HEK293 (cell line): ENCODE results near the gene PIK3R4.
A peak's percentile ranks its signal among the peaks of the same experiment; 100 is the strongest.

ENCODE experiments used
- CTCF ChIA-PET: fragments of 350-600 bp; formaldehyde crosslinking; extraction: SDS; loops from one replicate; lab custom pipeline; 2021; ENCODE audit warnings: antibody characterized with exemption; lab: Yijun Ruan, JAX
- POLR2A ChIA-PET: fragments of 300-600 bp; formaldehyde crosslinking; extraction: SDS; loops from one replicate; lab custom pipeline; 2020; ENCODE audit warnings: antibody characterized with exemption, inconsistent platforms; lab: Yijun Ruan, JAX
- H3K27ac ChIP-seq: fragments of 200-500 bp; sonication (Bioruptor generic); 2 replicates; pipeline ENCODE4 v1.5.1; 2014; ENCODE audit warnings: low read depth, low read length, control low read depth, inconsistent platforms; ENCODE audit errors: extremely low read depth
- H3K36me3 ChIP-seq, 2 experiments: fragments of 200-500 bp in 1 of 2; sonication (Bioruptor generic) in 1 of 2; 1 replicate in 1 of 2; 2 replicates in 1 of 2; pipeline ENCODE4 v1.5.1; 2014 to 2017; ENCODE audit warnings: inconsistent platforms in 2 of 2, low read length in 2 of 2; ENCODE audit not compliant: control insufficient read depth in 2 of 2, insufficient read depth in 1 of 2
- H3K4me1 ChIP-seq: fragments of 200-500 bp; sonication (Bioruptor generic); 2 replicates; pipeline ENCODE4 v1.5.1; 2014; ENCODE audit warnings: mild to moderate bottlenecking, low read length, inconsistent platforms; ENCODE audit not compliant: control insufficient read depth, insufficient read depth
- H3K4me3 ChIP-seq: 2 replicates; pipeline ENCODE4 v1.5.1; 2011; ENCODE audit warnings: low read depth, mild to moderate bottlenecking, control low read depth, low read length, moderate library complexity
- H3K9me3 ChIP-seq: fragments of 200-500 bp; sonication (Bioruptor generic); 2 replicates; pipeline ENCODE4 v1.5.1; 2014; ENCODE audit warnings: low read depth, low read length, inconsistent platforms; ENCODE audit not compliant: control insufficient read depth, insufficient read depth
- AEBP2 ChIP-seq: fragments of 450-650 bp; formaldehyde crosslinking; IDR thresholded peaks from 2 replicates; pipeline ENCODE4 v1.5.1; 2016; ENCODE audit warnings: missing biosample characterization, missing genetic modification characterization, borderline replicate concordance
- ELK4 ChIP-seq: IDR thresholded peaks from 2 replicates; pipeline ENCODE4 v1.6.1; 2011; ENCODE audit warnings: mild to moderate bottlenecking, low read depth, low read length, borderline replicate concordance
- KLF16 ChIP-seq: fragments of 450-650 bp; formaldehyde crosslinking; IDR thresholded peaks from 2 replicates; pipeline ENCODE4 v1.5.1; 2017; ENCODE audit warnings: missing biosample characterization, missing genetic modification characterization
- KLF8 ChIP-seq: fragments of 450-650 bp; formaldehyde crosslinking; IDR thresholded peaks from 2 replicates; pipeline ENCODE4 v1.5.1; 2016; ENCODE audit warnings: missing biosample characterization, missing genetic modification characterization
- PRDM10 ChIP-seq: fragments of 450-650 bp; formaldehyde crosslinking; IDR thresholded peaks from 2 replicates; pipeline ENCODE4 v1.5.1; 2016; ENCODE audit warnings: missing biosample characterization, missing genetic modification characterization
- PRDM6 ChIP-seq: fragments of 450-650 bp; formaldehyde crosslinking; IDR thresholded peaks from 2 replicates; pipeline ENCODE4 v1.5.1; 2017; ENCODE audit warnings: missing biosample characterization, missing genetic modification characterization
- SP2 ChIP-seq: fragments of 450-650 bp; formaldehyde crosslinking; IDR thresholded peaks from 2 replicates; pipeline ENCODE4 v1.5.1; 2016; ENCODE audit warnings: missing biosample characterization, missing genetic modification characterization
- ZBTB49 ChIP-seq: fragments of 450-650 bp; formaldehyde crosslinking; IDR thresholded peaks from 2 replicates; pipeline ENCODE4 v1.5.1; 2016; ENCODE audit warnings: missing biosample characterization, missing genetic modification characterization, low read depth
- ZFHX2 ChIP-seq: fragments of 450-650 bp; formaldehyde crosslinking; conservative IDR thresholded peaks from 2 replicates; pipeline ENCODE4 v1.5.1; 2016; ENCODE audit warnings: missing biosample characterization, missing genetic modification characterization
- ZNF132 ChIP-seq: fragments of 450-650 bp; formaldehyde crosslinking; IDR thresholded peaks from 2 replicates; pipeline ENCODE4 v1.5.1; 2017; ENCODE audit warnings: missing biosample characterization, missing genetic modification characterization, borderline replicate concordance
- ZNF133 ChIP-seq: fragments of 450-650 bp; formaldehyde crosslinking; IDR thresholded peaks from 2 replicates; pipeline ENCODE4 v1.5.1; 2016; ENCODE audit warnings: missing biosample characterization, missing genetic modification characterization
- ZNF140 ChIP-seq: fragments of 450-650 bp; formaldehyde crosslinking; IDR thresholded peaks from 2 replicates; pipeline ENCODE4 v1.5.1; 2016; ENCODE audit warnings: missing biosample characterization, missing genetic modification characterization
- ZNF16 ChIP-seq: fragments of 450-650 bp; formaldehyde crosslinking; IDR thresholded peaks from 2 replicates; pipeline ENCODE4 v1.5.1; 2016; ENCODE audit warnings: low read depth, missing biosample characterization, missing genetic modification characterization
- ZNF169 ChIP-seq: fragments of 450-650 bp; formaldehyde crosslinking; IDR thresholded peaks from 2 replicates; pipeline ENCODE4 v1.5.1; 2016; ENCODE audit warnings: missing biosample characterization, missing genetic modification characterization
- ZNF362 ChIP-seq: fragments of 450-650 bp; formaldehyde crosslinking; IDR thresholded peaks from 2 replicates; pipeline ENCODE4 v1.5.1; 2016; ENCODE audit warnings: missing biosample characterization, missing genetic modification characterization
- ZNF560 ChIP-seq: fragments of 450-650 bp; formaldehyde crosslinking; IDR thresholded peaks from 2 replicates; pipeline ENCODE4 v1.5.1; 2017; ENCODE audit warnings: missing biosample characterization, missing genetic modification characterization, borderline replicate concordance
- ZNF623 ChIP-seq: fragments of 450-650 bp; formaldehyde crosslinking; IDR thresholded peaks from 2 replicates; pipeline ENCODE4 v1.5.1; 2016; ENCODE audit warnings: missing biosample characterization, missing genetic modification characterization
- ZNF629 ChIP-seq: fragments of 450-650 bp; formaldehyde crosslinking; IDR thresholded peaks from 2 replicates; pipeline ENCODE4 v1.5.1; 2017; ENCODE audit warnings: missing biosample characterization, missing genetic modification characterization
- ZNF677 ChIP-seq: fragments of 450-650 bp; IDR thresholded peaks from 2 replicates; pipeline ENCODE4 v1.5.0; 2018; ENCODE audit warnings: missing biosample characterization, mild to moderate bottlenecking, missing genetic modification characterization, moderate library complexity
- ZNF830 ChIP-seq: fragments of 450-650 bp; IDR thresholded peaks from 2 replicates; pipeline ENCODE4 v1.5.0; 2018; ENCODE audit warnings: missing biosample characterization, missing genetic modification characterization, low read depth, mild to moderate bottlenecking, moderate library complexity

The PIK3R4 gene

GRCh38 chr3:130746246-130747039, at the start of gene PIK3R4 (continued):
- peak; percentile 90 for TF ChIP-seq PRDM10 (tag by site-specific recombination)

GRCh38 chr3:130795396-130795795, 48.8 kb upstream of the PIK3R4 start:
- no peaks in the 10 kb centered on the region for H3K4me1 ChIP-seq
- ChIA-PET POLR2A (no interaction called here), CTCF (no interaction called here)
- H3K4me3 ChIP-seq = no peak overlapping the region
- H3K36me3 ChIP-seq = no peaks in the 10 kb centered on the region
- H3K27ac ChIP-seq = no peak overlapping the region
- no peaks in the 10 kb centered on the region for H3K9me3 ChIP-seq
- TF ChIP-seq ELK4 (no peak), SP2 (tag by site-specific recombination) (no peak), ZNF629 (no peak), PRDM6 (peak; percentile 33; the same call in 1 of the 2 replicates), AEBP2 (no peak), KLF16 (tag by site-specific recombination) (no peak)

GRCh38 chr3:130792246-130792645, 45.6 kb upstream of the PIK3R4 start:
- Histone ChIP-seq H3K4me3 (no peak overlapping the region), H3K9me3 (no peaks in the 10 kb centered on the region), H3K27ac (no peak overlapping the region), H3K36me3 (no peaks in the 10 kb centered on the region), H3K4me1 (peaks cover 6% of the 10 kb centered on the region; the same call in 1 of the 2 replicates)
- CTCF ChIA-PET = no interaction called here
- POLR2A ChIA-PET = no interaction called here
- TF ChIP-seq ZNF677 (tag by site-specific recombination) (no peak), ZNF133 (tag by site-specific recombination) (no peak), ZNF362 (tag by site-specific recombination) (no peak), ZNF140 (tag by site-specific recombination) (no peak), ZBTB49 (tag by site-specific recombination) (no peak), ZNF169 (no peak), ZNF132 (no peak), ZFHX2 (tag by site-specific recombination) (no peak), ZNF16 (no peak), ZNF830 (tag by site-specific recombination) (no peak), ZNF560 (tag by site-specific recombination) (no peak), KLF8 (no peak), ZNF623 (tag by site-specific recombination) (no peak)
